Liver (tissue), 3 donors: ENCODE results near the gene CASZ1.

ENCODE experiments used
- CTCF ChIP-seq: fragments of 150-350 bp; IDR thresholded peaks from 2 replicates; pipeline ENCODE4 v1.5.1; 2017; ENCODE audit warnings: improper control_type of control experiment, low read depth, low read length; ENCODE audit not compliant: missing input control
- EGR1 ChIP-seq, 2 donors: IDR thresholded peaks; 2 replicates each; pipeline ENCODE4 v1.6.1; 2016 to 2018; ENCODE audit warnings: antibody characterized with exemption in 2 of 2, low read depth in 2 of 2
- GABPA ChIP-seq, 2 donors: IDR thresholded peaks in 1 of 2; conservative IDR thresholded peaks in 1 of 2; 2 replicates each; pipeline ENCODE4 v1.6.1; 2016; ENCODE audit warnings: antibody characterized with exemption in 2 of 2, mild to moderate bottlenecking in 1 of 2, moderate library complexity in 1 of 2
- HNF4A ChIP-seq, 2 donors: conservative IDR thresholded peaks; 2 replicates each; pipeline ENCODE4 v1.6.1; 2016; ENCODE audit warnings: antibody characterized with exemption in 2 of 2, mild to moderate bottlenecking in 2 of 2
- JUND ChIP-seq, 2 donors: IDR thresholded peaks; 2 replicates each; pipeline ENCODE4 v1.6.1; 2016; ENCODE audit warnings: antibody characterized with exemption in 2 of 2
- RAD21 ChIP-seq, 2 donors: IDR thresholded peaks; 2 replicates each; pipeline ENCODE4 v1.6.1; 2016; ENCODE audit warnings: antibody characterized with exemption in 2 of 2, mild to moderate bottlenecking in 2 of 2
- REST ChIP-seq: IDR thresholded peaks from 2 replicates; pipeline ENCODE4 v1.6.1; 2016; ENCODE audit warnings: antibody characterized with exemption, mild to moderate bottlenecking
- SP1 ChIP-seq: IDR thresholded peaks from 2 replicates; pipeline ENCODE4 v1.6.1; 2018; ENCODE audit warnings: antibody characterized with exemption, mild to moderate bottlenecking
- TAF1 ChIP-seq: conservative IDR thresholded peaks from 2 replicates; pipeline ENCODE4 v1.6.1; 2016; ENCODE audit warnings: antibody characterized with exemption, mild to moderate bottlenecking
- donor health status: healthy.
- donor health status: healthy.

GRCh38 chr1:10687251-10687651, 109.2 kb downstream of the CASZ1 start:
- no peak for TF ChIP-seq TAF1
- no peak for TF ChIP-seq CTCF
- no peak for TF ChIP-seq JUND (IDR thresholded peaks at IDR 0.05)
- TF ChIP-seq HNF4A (conservative IDR thresholded peaks at IDR 0.05): no peak
- TF ChIP-seq RAD21 (IDR thresholded peaks at IDR 0.05): no peak
- TF ChIP-seq EGR1 (IDR thresholded peaks at IDR 0.05; ENCODE audit: low read depth in 2 of 2): no peak
- no peak for TF ChIP-seq SP1
- no peak for TF ChIP-seq GABPA (IDR thresholded peaks at IDR 0.05 in 1 of 2, conservative IDR thresholded peaks at IDR 0.05 in 1 of 2)
- no peak for TF ChIP-seq REST
